ENCODE results near the gene OGFOD3. TPM values are rescaled to one million over a fixed set of nuclear protein-coding genes. Genes with fewer than 3 reads are reported as not detected.

The OGFOD3 gene
- total and polyA plus RNA-seq, 9 of the 15 experiments (the other 6 are each of a cell fraction or from before 2014, with no cell fraction given) = 0.69 to 44.7 (median 18.9) TPM

DNA sequence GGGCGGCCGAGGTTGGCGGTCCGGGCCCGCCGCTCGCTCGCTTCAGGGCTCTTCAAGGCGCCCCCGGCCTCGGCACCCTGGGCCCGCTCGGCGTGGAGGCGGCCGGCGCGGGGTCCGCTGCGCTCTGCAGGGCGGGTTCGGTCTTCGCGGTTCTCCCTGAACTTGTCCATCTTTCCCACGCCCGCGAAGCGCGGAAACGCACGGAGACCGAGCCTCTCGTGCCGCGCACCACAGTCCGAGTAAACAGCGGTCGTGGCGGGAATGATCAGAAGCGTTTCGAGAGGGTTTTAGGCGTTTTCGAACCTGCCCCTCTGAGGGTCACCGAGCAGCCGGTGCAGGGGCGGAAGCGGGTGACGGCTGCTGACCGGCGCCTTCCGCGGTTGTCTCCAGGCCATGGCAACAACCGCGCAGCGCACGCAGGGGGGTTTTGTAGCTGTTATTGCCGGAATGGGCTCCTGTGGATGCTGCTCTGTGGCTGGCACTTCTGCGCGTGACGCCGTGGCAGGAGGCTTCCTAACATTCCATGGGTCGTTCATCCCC is 40.6 kb upstream of the OGFOD3 start (continued):
- TF ChIP-seq TOE1 (IDR thresholded peaks at IDR 0.05; ENCODE audit: borderline replicate concordance) = no peak
- peak; percentile 67; the same call in 1 of the 2 replicates for TF ChIP-seq TOE1 (CRISPR knock-in tag; IDR thresholded peaks at IDR 0.05; ENCODE audit: borderline replicate concordance, low read depth)
- TF ChIP-seq FOXJ2 (tag; IDR thresholded peaks at IDR 0.05) = no peak
- TF ChIP-seq, protein P1, sequence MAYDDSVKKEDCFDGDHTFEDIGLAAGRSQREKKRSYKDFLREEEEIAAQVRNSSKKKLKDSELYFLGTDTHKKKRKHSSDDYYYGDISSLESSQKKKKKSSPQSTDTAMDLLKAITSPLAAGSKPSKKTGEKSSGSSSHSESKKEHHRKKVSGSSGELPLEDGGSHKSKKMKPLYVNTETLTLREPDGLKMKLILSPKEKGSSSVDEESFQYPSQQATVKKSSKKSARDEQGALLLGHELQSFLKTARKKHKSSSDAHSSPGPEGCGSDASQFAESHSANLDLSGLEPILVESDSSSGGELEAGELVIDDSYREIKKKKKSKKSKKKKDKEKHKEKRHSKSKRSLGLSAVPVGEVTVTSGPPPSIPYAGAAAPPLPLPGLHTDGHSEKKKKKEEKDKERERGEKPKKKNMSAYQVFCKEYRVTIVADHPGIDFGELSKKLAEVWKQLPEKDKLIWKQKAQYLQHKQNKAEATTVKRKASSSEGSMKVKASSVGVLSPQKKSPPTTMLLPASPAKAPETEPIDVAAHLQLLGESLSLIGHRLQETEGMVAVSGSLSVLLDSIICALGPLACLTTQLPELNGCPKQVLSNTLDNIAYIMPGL (CRISPR knock-in tag; IDR thresholded peaks at IDR 0.05) = 0 out of 2 replicates have a peak, but pooled peaks have one; percentile 17
- TF ChIP-seq DACH1 (IDR thresholded peaks at IDR 0.05; ENCODE audit: partially characterized antibody) = no peak
- TF ChIP-seq KAT7 (CRISPR knock-in tag; IDR thresholded peaks at IDR 0.05; ENCODE audit: borderline replicate concordance) = peak; percentile 45; the same call in 1 of the 2 replicates
- TF ChIP-seq ZNF717 (CRISPR knock-in tag; IDR thresholded peaks at IDR 0.05) = no peak
- no peak for TF ChIP-seq NCOA2 (IDR thresholded peaks at IDR 0.05; ENCODE audit: partially characterized antibody in 2 of 2)
- TF ChIP-seq, protein P2, sequence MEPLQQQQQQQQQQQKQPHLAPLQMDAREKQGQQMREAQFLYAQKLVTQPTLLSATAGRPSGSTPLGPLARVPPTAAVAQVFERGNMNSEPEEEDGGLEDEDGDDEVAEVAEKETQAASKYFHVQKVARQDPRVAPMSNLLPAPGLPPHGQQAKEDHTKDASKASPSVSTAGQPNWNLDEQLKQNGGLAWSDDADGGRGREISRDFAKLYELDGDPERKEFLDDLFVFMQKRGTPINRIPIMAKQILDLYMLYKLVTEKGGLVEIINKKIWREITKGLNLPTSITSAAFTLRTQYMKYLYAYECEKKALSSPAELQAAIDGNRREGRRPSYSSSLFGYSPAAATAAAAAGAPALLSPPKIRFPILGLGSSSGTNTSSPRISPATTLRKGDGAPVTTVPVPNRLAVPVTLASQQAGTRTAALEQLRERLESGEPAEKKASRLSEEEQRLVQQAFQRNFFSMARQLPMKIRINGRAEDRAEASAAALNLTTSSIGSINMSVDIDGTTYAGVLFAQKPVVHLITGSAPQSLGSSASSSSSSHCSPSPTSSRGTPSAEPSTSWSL (CRISPR knock-in tag; IDR thresholded peaks at IDR 0.05; ENCODE audit: borderline replicate concordance) = no peak
- no peak for TF ChIP-seq FOSL1 (tag; conservative IDR thresholded peaks at IDR 0.05)
- no peak for TF ChIP-seq NR3C1 (CRISPR knock-in tag; IDR thresholded peaks at IDR 0.05)
- TF ChIP-seq ZNF143 (CRISPR knock-in tag; IDR thresholded peaks at IDR 0.05) = no peak
- no peak for TF ChIP-seq DMBX1 (CRISPR knock-in tag; IDR thresholded peaks at IDR 0.05; ENCODE audit: borderline replicate concordance)
- TF ChIP-seq, protein P3, sequence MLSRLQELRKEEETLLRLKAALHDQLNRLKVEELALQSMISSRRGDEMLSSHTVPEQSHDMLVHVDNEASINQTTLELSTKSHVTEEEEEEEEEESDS (CRISPR knock-in tag; IDR thresholded peaks at IDR 0.05) = no peak
- TF ChIP-seq PPARD (CRISPR knock-in tag; IDR thresholded peaks at IDR 0.05) = no peak
- no peak for TF ChIP-seq KDM1A (IDR thresholded peaks at IDR 0.05)
- TF ChIP-seq, protein P4, sequence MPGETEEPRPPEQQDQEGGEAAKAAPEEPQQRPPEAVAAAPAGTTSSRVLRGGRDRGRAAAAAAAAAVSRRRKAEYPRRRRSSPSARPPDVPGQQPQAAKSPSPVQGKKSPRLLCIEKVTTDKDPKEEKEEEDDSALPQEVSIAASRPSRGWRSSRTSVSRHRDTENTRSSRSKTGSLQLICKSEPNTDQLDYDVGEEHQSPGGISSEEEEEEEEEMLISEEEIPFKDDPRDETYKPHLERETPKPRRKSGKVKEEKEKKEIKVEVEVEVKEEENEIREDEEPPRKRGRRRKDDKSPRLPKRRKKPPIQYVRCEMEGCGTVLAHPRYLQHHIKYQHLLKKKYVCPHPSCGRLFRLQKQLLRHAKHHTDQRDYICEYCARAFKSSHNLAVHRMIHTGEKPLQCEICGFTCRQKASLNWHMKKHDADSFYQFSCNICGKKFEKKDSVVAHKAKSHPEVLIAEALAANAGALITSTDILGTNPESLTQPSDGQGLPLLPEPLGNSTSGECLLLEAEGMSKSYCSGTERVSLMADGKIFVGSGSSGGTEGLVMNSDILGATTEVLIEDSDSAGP (CRISPR knock-in tag; IDR thresholded peaks at IDR 0.05) = no peak; the same call in 1 of the 2 replicates
- TF ChIP-seq MCM5 (IDR thresholded peaks at IDR 0.05; ENCODE audit: low read depth) = no peak
- no peak for TF ChIP-seq SMAD3 (CRISPR knock-in tag; conservative IDR thresholded peaks at IDR 0.05)
- TF ChIP-seq PHF21A (IDR thresholded peaks at IDR 0.05; ENCODE audit: borderline replicate concordance, low read depth) = no peak
- TF ChIP-seq, protein P5, sequence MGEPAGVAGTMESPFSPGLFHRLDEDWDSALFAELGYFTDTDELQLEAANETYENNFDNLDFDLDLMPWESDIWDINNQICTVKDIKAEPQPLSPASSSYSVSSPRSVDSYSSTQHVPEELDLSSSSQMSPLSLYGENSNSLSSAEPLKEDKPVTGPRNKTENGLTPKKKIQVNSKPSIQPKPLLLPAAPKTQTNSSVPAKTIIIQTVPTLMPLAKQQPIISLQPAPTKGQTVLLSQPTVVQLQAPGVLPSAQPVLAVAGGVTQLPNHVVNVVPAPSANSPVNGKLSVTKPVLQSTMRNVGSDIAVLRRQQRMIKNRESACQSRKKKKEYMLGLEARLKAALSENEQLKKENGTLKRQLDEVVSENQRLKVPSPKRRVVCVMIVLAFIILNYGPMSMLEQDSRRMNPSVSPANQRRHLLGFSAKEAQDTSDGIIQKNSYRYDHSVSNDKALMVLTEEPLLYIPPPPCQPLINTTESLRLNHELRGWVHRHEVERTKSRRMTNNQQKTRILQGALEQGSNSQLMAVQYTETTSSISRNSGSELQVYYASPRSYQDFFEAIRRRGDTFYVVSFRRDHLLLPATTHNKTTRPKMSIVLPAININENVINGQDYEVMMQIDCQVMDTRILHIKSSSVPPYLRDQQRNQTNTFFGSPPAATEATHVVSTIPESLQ (CRISPR knock-in tag; IDR thresholded peaks at IDR 0.05) = no peak
- no peak for TF ChIP-seq IFI16 (CRISPR knock-in tag; IDR thresholded peaks at IDR 0.05)
- TF ChIP-seq NONO (IDR thresholded peaks at IDR 0.05; ENCODE audit: low read depth in 2 of 2, low read length in 1 of 2) = peak in 1 of 2 experiments; percentile 7; a peak in 1 of 4 replicates
